H1 (cell line): ENCODE measurements around the gene TBC1D2. TPM values are rescaled to one million over a fixed set of nuclear protein-coding genes. Genes with fewer than 3 reads are reported as not detected.

ENCODE experiments used
- BCL11A ChIP-seq, 2 experiments: IDR thresholded peaks; one replicate each; pipeline ENCODE4 v1.6.1; 2011; ENCODE audit warnings: low read depth in 2 of 2, low read length in 2 of 2, mild to moderate bottlenecking in 2 of 2
- BRCA1 ChIP-seq: IDR thresholded peaks from 2 replicates; pipeline ENCODE4 v1.6.1; 2012; ENCODE audit warnings: low read depth, low read length, improper control_type of control experiment
- CBX5 ChIP-seq: fragments of 300-800, 300-1000 bp; sonication (generic); IDR thresholded peaks from 2 replicates; pipeline ENCODE4 v1.7.1; 2016; ENCODE audit warnings: antibody characterized with exemption, low read length, low read depth
- CEBPB ChIP-seq: IDR thresholded peaks from 2 replicates; pipeline ENCODE4 v1.6.1; 2012; ENCODE audit warnings: low read depth, low read length
- EGR1 ChIP-seq: IDR thresholded peaks from 2 replicates; pipeline ENCODE4 v1.6.1; 2011; ENCODE audit warnings: low read depth, low read length, borderline replicate concordance
- JUND ChIP-seq: IDR thresholded peaks from 2 replicates; pipeline ENCODE4 v1.6.1; 2011; ENCODE audit warnings: mild to moderate bottlenecking, improper control_type of control experiment, low read length
- KDM5A ChIP-seq: fragments of 200-600 bp; IDR thresholded peaks from 2 replicates; pipeline ENCODE4 v1.7.1; 2012; ENCODE audit warnings: mild to moderate bottlenecking, low read length, inconsistent platforms, mixed read lengths
- MAFK ChIP-seq: IDR thresholded peaks from 2 replicates; pipeline ENCODE4 v1.6.1; 2012; ENCODE audit warnings: low read depth, mild to moderate bottlenecking, improper control_type of control experiment, low read length
- SP4 ChIP-seq: IDR thresholded peaks from 2 replicates; pipeline ENCODE4 v1.6.1; 2012; ENCODE audit warnings: low read length, inconsistent platforms
- TAF1 ChIP-seq: IDR thresholded peaks from 2 replicates; pipeline ENCODE4 v1.6.1; 2011; ENCODE audit warnings: mild to moderate bottlenecking, low read depth, low read length
- TAF7 ChIP-seq: optimal IDR thresholded peaks from 2 replicates; pipeline ENCODE3; 2011; ENCODE audit warnings: low read depth, mild to moderate bottlenecking, inconsistent platforms, low read length, moderate library complexity, borderline replicate concordance
- ZNF274 ChIP-seq: IDR thresholded peaks from 2 replicates; pipeline ENCODE4 v1.7.0; 2012; ENCODE audit warnings: low read length, borderline replicate concordance; ENCODE audit errors: extremely low read depth
- polyA plus RNA-seq, 7 experiments: library from polyadenylated mRNA; depleted of rRNA in 3 of 7; stranded (reverse) in 5 of 7; unstranded in 2 of 7; fragments of >200 nt in 5 of 7; fragments of 200-250 nt in 2 of 7; gene quantifications; 1 replicate in 5 of 7; 2 replicates in 1 of 7; 4 replicates in 1 of 7; pipeline versions ENCODE4 v1.2.1 to v1.2.3, GENCODE V29; 2011 to 2013; ENCODE audit warnings: missing spikeins in 2 of 7, mixed read lengths in 2 of 7
- total RNA-seq: library from RNA; stranded (reverse); fragmentation: NEBNext Ultra II Directional; extraction: Animal tissue kit (Norgen Biotek cat#: 25700); gene quantifications from 2 replicates; pipeline ENCODE4 v1.2.1, GENCODE V29; 2021
- TF ChIP-seq, protein P1 (sequence below): fragments of 300-600 bp; sonication (generic); IDR thresholded peaks from 2 replicates; pipeline ENCODE4 v1.7.1; 2012; ENCODE audit warnings: low read length, moderate library complexity, mild to moderate bottlenecking, inconsistent platforms; ENCODE audit not compliant: insufficient replicate concordance

TBC1D2 gene
- total and polyA plus RNA-seq, 2 of the 8 experiments (the other 6 are each of a cell fraction or from before 2014, with no cell fraction given) = 7.4 TPM

GRCh38 chr9:98211260-98211659, 44.2 kb downstream of the TBC1D2 start (continued):
- TF ChIP-seq, protein P1, sequence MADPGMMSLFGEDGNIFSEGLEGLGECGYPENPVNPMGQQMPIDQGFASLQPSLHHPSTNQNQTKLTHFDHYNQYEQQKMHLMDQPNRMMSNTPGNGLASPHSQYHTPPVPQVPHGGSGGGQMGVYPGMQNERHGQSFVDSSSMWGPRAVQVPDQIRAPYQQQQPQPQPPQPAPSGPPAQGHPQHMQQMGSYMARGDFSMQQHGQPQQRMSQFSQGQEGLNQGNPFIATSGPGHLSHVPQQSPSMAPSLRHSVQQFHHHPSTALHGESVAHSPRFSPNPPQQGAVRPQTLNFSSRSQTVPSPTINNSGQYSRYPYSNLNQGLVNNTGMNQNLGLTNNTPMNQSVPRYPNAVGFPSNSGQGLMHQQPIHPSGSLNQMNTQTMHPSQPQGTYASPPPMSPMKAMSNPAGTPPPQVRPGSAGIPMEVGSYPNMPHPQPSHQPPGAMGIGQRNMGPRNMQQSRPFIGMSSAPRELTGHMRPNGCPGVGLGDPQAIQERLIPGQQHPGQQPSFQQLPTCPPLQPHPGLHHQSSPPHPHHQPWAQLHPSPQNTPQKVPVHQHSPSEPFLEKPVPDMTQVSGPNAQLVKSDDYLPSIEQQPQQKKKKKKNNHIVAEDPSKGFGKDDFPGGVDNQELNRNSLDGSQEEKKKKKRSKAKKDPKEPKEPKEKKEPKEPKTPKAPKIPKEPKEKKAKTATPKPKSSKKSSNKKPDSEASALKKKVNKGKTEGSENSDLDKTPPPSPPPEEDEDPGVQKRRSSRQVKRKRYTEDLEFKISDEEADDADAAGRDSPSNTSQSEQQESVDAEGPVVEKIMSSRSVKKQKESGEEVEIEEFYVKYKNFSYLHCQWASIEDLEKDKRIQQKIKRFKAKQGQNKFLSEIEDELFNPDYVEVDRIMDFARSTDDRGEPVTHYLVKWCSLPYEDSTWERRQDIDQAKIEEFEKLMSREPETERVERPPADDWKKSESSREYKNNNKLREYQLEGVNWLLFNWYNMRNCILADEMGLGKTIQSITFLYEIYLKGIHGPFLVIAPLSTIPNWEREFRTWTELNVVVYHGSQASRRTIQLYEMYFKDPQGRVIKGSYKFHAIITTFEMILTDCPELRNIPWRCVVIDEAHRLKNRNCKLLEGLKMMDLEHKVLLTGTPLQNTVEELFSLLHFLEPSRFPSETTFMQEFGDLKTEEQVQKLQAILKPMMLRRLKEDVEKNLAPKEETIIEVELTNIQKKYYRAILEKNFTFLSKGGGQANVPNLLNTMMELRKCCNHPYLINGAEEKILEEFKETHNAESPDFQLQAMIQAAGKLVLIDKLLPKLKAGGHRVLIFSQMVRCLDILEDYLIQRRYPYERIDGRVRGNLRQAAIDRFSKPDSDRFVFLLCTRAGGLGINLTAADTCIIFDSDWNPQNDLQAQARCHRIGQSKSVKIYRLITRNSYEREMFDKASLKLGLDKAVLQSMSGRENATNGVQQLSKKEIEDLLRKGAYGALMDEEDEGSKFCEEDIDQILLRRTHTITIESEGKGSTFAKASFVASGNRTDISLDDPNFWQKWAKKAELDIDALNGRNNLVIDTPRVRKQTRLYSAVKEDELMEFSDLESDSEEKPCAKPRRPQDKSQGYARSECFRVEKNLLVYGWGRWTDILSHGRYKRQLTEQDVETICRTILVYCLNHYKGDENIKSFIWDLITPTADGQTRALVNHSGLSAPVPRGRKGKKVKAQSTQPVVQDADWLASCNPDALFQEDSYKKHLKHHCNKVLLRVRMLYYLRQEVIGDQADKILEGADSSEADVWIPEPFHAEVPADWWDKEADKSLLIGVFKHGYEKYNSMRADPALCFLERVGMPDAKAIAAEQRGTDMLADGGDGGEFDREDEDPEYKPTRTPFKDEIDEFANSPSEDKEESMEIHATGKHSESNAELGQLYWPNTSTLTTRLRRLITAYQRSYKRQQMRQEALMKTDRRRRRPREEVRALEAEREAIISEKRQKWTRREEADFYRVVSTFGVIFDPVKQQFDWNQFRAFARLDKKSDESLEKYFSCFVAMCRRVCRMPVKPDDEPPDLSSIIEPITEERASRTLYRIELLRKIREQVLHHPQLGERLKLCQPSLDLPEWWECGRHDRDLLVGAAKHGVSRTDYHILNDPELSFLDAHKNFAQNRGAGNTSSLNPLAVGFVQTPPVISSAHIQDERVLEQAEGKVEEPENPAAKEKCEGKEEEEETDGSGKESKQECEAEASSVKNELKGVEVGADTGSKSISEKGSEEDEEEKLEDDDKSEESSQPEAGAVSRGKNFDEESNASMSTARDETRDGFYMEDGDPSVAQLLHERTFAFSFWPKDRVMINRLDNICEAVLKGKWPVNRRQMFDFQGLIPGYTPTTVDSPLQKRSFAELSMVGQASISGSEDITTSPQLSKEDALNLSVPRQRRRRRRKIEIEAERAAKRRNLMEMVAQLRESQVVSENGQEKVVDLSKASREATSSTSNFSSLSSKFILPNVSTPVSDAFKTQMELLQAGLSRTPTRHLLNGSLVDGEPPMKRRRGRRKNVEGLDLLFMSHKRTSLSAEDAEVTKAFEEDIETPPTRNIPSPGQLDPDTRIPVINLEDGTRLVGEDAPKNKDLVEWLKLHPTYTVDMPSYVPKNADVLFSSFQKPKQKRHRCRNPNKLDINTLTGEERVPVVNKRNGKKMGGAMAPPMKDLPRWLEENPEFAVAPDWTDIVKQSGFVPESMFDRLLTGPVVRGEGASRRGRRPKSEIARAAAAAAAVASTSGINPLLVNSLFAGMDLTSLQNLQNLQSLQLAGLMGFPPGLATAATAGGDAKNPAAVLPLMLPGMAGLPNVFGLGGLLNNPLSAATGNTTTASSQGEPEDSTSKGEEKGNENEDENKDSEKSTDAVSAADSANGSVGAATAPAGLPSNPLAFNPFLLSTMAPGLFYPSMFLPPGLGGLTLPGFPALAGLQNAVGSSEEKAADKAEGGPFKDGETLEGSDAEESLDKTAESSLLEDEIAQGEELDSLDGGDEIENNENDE = no peak
- TF ChIP-seq TAF1 = no peak
- no peak for TF ChIP-seq ZNF274
- no peak for TF ChIP-seq SP4
- no peak for TF ChIP-seq JUND
- no peak for TF ChIP-seq BCL11A (IDR thresholded peaks at IDR 0.05; ENCODE audit: low read depth in 2 of 2, low read length in 2 of 2)
- TF ChIP-seq TAF7 = no peak
- no peak for TF ChIP-seq MAFK
- no peak for TF ChIP-seq BRCA1
- TF ChIP-seq EGR1 = no peak
- no peak for TF ChIP-seq KDM5A
- no peak for TF ChIP-seq CEBPB
- TF ChIP-seq CBX5 = no peak
